GM18907 (cell line): ENCODE measurements around the gene SPRR1A.

ENCODE experiments used
- ATAC-seq: cut with Tn5 transposase; IDR thresholded peaks from one replicate; pipeline ENCODE4 v1.9.1; 2021; ENCODE audit warnings: mild to moderate bottlenecking, moderate library complexity; ENCODE audit not compliant: unreplicated experiment

The SPRR1A gene, protein sequence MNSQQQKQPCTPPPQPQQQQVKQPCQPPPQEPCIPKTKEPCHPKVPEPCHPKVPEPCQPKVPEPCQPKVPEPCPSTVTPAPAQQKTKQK

DNA sequence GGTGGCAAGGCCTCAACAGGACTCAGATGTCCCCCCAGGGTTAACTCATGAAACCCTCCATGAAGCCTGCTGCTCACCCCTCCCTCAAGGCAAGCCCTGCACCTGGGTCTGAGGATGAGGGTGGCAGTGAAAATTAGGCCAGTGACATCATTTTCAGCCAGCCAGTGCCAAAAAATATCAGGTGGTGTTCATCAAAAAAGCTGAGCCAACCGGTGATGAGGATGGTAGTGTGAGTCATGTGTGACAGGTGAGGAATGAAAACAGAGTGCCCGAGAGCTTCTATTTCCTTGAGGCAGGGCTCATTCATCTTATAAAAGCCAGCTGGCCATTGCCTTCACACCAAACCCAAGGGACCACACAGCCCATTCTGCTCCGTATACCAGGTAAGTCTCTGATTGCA lies at the start of gene SPRR1A:
TSS of gene SPRR1A (plus strand) at position 339 of the 400 bp plus-strand sequence. CDS start 1,150 bp downstream, outside the sequence.
- ATAC-seq = no peak

DNA sequence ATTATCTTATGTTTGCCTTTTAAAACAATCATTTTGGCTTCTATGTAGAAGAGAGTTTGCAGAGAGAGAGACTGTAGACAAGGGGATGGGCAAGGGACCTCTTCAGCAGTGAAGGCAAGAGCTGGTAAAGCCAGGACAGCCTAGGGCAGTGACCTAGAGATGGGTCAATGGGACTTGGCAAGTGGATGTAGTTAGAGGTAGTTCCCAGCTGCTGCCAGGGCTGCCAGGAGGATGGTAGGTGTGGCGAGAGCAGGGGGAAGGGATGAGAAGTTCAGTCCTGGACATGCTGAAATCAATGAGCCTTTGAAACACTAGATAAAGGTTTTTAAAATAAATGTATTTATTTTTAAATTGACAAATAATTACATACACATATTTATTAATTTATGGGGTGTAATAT lies 43.3 kb upstream of the SPRR1A start:
- ATAC-seq = no peak

DNA sequence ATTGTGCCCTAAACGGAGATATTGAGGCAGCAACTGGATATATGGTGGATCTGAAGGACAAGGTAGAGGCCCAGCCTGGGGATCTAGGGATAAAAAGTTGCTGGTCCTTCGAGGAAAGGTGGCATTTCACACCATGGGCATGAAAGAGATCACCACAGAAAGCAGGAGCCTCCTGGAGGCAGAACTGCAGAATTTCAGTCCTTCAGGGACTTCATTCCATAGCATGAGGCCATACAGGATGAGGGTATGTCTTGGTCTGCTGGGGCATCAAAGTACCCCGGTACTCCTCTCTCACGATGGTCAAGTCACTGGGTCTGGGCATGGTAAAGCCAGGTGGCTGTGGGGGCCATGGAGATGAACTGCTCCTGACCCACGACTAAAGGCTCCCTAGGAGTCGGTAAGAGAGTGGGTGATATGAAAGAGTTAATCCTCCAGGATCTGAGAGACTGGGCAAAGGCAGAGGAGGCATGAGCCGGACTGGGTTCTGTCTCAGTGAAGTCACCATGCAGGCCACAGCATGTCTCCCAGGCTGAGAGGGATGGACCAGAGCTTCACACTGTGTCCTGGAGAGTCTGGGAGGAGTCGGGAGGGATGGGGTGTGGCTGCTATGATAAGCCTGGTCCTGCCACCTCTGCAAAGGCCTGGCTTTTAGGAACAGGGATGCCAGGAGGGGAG lies 42.7 kb upstream of the SPRR1A start:
- no peak for ATAC-seq

DNA sequence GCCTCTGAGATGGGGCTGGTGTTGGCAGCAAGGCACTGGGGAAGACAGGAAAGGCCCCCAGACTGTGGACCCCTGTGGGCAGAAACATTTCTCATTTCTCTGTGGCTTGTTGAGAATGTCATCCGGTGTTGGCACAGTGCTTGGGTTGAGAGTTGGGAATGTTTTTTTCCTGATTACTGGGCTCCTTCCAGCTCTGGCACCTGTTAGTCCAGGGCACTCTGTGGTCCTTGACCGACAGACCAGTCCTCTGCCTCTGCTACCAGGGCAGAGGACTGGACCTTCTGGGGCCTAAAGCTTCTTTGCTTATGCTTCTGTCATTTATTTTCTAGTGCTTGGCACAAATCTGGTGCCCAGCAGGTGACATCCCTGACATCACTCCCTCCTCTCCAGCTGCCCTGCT lies 41.7 kb upstream of the SPRR1A start:
- ATAC-seq = no peak

DNA sequence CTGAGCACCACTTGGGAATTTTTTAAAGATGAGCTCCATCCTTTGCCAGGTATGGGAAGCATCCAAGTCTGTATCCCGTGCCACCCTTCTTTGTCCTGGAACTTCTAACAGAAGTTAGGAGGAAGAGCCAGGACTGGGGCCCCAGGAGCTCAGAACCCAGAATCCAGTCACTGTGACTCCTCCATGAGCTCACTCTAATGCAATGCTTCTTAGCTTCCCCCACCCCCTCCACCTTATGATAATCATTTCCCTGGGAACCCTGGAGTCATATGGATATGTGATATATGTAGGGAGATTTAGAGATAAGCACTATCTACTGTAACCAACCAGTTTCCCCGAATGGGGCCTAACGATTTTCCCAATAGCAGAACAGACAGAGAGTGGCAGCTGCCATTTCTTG lies 37.6 kb upstream of the SPRR1A start:
- ATAC-seq = no peak

DNA sequence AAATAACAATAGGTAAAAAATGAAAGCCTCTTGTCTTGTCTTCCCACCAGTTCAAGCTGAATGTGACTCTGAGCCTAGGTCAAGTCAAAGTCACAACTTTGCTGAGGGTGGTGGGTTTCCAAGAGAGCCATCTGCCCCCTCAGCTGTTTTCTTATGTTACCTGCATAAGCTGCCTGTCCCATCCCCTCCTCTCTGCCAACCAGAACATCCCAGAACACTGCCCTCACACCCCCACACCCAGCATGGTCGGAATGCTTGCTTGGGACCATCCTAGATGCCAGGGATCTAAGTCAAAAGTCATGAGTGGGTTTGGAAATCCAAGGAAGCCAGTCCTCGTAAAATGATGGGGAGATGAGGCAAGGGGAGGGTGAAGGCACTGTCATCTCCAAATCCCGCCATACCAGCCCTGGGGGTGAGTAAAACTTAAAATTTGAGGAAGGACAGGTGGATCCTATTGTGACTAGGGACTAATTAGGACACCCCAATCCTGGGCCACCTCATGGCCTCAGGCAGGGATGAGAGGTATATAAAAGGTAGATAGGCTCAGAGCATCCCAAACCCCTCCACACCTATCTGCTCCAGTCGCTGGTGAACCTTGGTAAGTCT lies 37.1 kb upstream of the SPRR1A start, which contains the start of gene SPRR5:
TSS of gene SPRR5 (plus strand) at position 556 of the 606 bp plus-strand sequence. CDS start 1,349 bp downstream, outside the sequence.
- ATAC-seq = no peak

DNA sequence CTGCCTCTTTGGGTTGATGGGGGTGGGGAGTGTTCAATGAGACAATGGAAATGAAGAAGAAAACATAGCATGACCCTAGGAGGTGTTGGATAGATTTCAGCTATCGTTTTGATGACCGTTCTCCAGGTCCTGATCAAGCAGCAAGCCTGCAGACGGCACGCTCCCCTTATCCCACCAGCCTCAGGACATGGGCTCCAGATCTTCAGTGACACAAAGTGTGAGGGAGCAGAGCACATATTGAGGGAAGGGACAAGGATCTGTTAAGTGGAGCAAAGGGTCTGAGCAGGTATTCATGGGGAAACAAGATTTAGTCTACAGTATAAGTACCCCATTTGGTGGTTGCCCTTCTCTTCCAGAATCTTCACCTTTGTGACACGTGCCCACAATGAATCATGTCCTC lies 32.2 kb upstream of the SPRR1A start:
- ATAC-seq = no peak

DNA sequence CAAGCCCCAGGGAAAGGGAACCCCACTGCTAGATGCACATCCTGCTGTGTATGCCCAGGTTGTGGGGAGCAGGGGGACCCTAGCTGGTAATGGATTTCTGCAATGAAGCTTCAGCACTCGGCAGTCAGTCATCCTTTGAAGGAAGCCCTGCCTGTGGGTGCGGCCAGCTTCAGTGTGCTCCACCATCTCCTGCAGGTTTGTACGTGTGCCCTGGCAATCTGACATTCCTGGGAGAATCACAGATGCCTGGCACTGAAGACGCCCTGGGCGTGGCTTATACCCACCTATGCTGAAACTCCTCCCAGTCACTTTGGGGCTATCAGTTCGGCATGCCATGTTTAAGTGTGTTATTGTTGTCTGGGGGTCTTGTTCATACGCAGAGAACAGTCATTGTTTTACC lies 30.1 kb upstream of the SPRR1A start:
- ATAC-seq = no peak

DNA sequence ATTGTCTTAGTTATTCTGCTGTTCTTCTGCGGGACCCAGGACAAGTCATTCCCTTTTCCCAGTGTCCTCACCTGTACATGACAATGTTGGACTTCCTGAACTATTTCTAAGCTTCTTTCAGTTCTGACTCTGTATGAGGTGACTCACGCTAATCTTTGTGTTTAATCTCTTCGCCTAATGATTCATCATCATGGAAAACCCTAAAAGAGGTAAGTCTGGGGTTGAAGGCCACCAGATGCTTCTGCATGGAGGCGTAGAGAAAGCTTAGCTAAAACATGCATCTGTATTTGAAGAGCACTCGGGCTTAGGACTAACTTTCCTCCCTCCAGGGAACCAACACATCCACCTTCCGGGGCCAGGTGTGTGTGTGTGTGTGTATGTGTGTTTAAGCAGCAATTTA lies 29.4 kb upstream of the SPRR1A start:
- no peak for ATAC-seq

DNA sequence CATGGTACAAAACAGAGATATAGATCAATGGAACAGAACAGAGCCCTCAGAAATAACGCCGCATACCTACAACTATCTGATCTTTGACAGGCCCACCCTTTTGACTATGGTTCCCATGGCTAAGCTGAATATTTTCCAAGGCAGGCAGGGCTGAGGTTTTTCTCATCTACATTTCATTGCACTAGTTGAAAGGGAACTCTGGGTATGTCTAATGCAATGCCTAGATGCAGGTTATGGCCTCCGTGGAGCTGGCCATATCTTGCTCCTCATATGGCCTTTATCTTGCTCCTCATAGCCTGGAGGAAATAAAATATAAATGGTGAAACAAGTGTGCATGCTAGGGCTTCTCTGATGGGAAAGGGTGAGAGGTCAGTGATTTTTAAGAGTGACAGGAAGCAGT lies 26.3 kb upstream of the SPRR1A start:
- ATAC-seq = no peak

DNA sequence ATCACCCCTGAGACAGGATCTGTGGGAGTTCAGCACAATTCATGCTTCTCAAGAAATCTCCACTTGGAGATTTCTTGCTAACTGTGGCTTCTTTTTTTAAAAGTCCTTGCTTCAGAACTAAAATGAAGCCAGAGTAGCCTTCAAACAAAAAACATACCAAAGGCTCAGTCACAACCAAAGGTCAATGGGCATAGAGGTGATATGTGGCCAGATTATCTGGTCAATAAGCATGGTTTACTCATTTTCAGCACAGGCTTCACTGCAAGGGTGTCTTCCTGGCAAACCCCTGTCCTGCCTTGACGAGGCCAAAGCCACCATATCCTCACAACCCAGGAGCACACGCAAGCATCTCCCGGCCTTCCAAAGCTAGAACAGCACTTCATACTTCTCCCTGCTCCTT lies 24.6 kb upstream of the SPRR1A start:
- no peak for ATAC-seq

DNA sequence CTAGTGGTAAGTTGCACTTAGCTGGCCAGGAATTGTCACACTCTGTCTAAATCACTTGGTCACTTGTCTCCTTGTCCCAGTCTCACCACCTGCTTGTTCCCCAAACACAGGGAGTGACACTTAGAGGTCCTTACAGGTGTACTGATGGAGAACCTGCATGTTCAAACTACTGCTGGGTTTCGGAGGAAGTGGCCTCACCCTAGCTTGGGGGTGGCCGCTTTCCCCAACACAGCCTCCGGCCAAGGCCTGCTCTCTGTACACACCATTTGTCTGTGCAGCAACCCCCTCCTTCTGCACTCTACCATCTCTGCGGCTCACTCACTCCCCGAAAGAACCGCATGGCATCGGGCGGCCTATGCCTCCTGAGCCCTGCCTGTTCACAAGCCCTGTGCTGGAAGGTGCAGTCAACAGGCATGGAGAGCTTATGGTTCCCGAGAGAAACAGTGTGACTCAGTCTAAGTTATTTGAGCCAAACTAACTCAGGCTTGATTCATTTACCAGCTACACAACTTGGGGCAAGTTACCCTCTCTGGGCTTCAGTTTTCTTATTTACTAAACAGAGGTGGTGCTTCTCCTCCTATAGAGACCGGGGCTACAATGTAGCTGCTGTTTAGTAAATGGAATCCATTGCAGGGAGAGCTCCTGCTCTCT lies 24.0 kb upstream of the SPRR1A start:
- ATAC-seq = no peak

DNA sequence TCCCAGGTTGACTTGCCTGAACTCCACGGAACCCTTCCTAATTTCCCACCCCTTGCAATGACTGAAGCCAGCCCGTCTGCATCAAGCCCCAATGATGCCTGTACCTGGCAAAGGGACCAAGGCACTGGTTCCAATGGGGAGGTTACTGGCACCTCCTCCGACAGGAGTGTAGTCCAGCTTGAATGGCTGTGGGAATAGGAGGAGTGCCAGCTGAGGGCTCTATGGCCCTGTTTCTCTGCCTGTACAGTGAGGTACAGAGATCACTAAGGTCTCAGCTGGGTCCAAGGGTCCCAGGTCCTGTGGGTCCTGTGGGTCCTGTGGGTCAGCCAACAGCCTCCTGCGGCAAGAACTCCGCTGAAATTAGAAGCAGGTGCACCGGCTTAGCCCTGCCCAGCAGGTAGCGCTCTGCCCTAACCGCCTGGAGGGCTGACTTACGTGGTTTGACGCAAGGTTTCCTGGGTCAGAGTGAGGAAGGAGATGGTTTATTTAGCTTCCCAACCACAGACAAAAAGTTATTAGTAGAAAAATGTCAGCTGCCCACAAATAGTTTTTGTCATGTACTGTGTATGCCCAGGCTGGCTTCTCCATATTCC lies 23.3 kb upstream of the SPRR1A start:
- no peak for ATAC-seq

DNA sequence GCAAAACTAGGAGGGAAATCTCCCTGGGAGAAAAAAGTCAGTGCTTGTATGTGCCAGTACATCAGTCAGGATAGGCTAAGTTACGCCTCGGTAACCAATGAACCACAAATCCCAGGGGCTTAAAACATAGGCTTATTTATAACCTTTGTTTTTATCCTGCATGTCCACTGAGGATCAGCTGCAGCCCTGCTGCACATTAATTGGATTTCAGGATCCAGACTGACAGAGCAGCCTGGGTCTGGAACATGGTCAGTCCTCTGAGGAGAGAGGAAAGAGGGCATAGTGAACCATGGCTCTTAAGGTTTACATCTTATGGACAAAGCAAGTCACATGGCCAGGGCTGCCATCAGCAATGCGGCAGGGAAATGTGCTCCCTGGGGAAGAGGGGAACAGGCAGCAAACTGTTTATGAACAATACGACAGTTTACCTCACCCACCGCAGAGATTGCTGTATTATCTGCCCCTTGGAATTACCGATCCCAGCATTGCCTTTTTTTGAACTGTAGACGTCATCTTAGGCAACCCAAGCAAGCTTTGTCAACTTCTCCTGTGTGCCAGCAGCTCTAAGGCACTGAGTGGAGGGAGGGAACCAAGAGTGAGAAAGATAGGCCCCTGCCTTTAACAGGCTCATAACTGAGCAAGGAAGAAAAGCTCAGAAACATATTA lies 22.5 kb upstream of the SPRR1A start:
- ATAC-seq = no peak

DNA sequence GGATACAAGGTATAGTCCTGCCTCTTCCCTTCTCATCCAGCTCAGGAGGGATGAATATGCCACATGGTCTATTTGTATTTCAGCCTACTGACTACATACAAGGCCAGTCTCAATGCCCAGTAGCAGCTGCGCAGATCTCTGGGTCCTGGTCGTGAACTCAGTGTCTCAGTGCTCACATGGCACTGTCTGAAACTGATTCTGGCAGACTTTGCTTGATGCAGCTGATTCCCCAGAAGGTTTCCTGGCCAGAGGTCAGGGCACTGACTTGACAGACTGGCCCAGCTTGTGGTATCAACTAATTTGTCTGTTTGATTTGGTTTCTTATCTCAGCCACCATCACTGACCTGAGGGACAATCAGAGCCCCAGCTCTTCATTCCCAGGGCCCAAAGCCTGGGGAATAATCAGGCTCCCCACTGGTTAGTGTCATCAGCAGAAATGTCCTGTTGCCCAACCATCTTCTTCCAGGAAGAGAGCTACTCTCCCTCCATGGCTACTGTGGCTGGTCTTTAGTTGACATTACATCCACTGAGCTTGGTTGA lies 20.9 kb upstream of the SPRR1A start:
- no peak for ATAC-seq

DNA sequence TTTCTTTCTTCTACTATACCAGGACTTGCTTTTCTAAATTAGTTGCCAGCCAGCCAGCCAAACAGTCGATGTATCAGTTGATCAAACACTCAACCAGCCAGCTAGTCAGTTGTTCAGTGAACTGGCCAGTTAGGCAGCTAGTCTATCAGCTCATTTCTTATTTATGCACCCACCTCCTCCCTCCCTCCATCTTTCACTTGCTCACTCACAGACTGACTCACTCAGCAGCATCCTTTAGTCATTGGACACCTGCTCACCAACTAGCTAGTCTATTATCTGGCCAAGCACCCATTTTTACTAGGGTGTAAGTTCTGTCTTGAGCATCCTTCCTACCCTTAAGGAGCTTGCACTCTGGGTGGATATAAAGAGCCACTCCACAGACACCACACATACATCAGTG lies 19.3 kb upstream of the SPRR1A start:
- ATAC-seq = no peak

DNA sequence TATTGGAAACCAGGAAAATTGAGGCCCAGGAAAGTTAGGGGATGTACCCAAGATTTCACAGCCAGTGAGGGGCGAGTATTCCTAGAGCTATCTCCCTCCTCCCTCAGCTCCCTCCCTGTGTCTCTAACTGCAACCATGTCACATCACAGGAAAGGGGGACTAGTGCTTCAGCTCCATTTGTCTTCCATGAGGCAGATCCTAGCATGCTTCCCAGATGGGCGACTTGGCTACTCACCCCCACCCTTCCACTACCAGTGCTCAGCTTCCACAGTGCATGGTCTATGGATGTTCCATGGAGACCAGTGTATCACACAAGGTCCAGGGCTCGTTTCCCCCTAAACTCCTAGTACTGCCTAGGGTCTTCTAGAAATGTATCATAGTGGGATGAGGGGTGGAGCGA lies 18.0 kb upstream of the SPRR1A start:
- ATAC-seq = no peak

DNA sequence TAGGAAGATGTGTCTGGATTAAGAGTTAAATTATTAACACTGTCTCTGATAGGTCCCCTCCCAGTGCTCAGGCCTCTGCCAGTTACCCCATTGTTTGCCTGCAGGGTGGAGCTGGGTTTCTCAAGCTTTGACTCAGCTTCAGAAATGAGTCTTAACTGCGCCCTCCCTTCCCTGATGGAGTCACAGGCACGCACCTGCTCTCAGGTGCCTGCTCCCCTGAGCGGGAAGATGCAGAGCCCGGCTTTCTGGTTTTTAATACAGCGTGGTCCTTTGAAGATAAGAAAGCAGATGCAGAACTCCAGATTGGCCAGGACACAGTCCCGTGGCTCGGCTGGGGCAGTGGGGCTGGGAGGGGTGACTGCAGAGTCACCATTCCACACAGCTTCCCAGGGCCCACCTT lies 16.7 kb upstream of the SPRR1A start:
- no peak for ATAC-seq

DNA sequence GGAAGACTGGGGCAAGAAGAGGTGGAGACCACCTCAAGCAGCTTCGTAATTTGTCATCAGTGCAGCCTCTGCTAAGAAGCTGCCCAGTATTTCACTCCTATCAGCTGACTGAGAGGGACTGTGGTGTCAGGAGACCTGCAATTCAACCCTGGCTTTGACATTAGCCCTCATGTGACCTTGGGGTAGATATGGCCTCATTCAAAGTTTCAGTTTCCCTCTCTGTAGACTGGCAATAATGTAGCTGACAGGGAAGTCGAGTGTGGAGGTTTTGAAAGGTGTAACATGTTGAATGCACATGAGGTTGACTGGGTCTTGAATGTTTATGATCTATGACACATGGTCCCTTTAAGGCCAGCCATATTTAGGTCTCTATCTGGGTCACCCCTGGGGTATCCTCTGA lies 15.6 kb upstream of the SPRR1A start:
- peak; percentile 90 for ATAC-seq

DNA sequence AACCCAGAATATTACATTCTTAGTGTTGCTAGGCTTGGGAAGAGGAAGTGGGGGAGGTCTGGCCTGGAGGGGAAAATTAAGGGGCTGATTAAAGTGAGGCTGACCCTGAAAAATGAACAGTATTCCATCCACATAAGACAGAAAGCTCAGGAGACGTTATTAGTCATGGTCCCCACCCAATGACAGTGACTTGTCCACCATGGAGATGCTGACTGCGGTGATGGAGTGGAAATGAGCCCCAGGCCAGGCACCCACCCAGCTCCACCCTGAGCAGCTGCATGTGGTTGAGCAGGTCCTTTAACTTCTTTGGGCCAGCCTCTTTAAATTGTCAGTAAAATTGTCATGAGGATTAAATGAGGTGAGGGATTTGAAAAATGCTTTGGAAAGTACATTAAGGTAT lies 14.8 kb upstream of the SPRR1A start:
- no peak for ATAC-seq

DNA sequence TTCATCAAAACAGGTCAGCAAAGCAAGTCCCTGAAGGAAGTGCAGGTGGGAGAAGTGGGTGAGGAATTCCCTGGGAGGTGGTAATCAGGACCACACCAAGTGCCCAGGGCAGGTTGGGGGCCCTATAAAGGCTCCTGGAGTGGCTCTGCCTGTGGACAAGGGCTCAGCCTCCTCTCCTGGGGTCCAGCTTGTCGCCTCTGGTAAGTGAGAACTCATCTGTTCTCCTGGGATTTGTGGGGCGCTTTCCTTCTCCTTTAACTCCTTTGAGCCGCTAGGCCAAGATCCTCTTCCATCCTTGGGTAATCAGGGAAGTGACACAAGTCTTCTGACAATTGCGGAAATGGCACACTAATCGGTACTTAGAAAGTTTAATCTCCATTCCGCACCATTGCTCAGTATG lies 13.4 kb upstream of the SPRR1A start, which contains the start of gene SPRR4:
TSS of gene SPRR4 (plus strand) at position 154 of the 400 bp plus-strand sequence. CDS start 1,243 bp downstream, outside the sequence.
- ATAC-seq = no peak
